Activated T-cell treated with anti-CD3 and anti-CD28 coated beads for 1 hour (primary cell): ENCODE results near the gene AS3MT.
"Not testable (repeated sequence)": the region's sequence is repeated elsewhere in the genome, so short reads cannot be mapped to it uniquely, and the experiment has no call there.

ENCODE experiments used
- DNase-seq: peaks from one replicate; pipeline ENCODE4 v3.0.0-alpha.2; 2020; ENCODE audit warnings: low read depth

Gene AS3MT

GRCh38 chr10:102919246-102919959 lies 50.1 kb downstream of the AS3MT start:
- no peak for DNase-seq

GRCh38 chr10:102919992-102920739 lies 50.9 kb downstream of the AS3MT start:
- no peak for DNase-seq

DNA sequence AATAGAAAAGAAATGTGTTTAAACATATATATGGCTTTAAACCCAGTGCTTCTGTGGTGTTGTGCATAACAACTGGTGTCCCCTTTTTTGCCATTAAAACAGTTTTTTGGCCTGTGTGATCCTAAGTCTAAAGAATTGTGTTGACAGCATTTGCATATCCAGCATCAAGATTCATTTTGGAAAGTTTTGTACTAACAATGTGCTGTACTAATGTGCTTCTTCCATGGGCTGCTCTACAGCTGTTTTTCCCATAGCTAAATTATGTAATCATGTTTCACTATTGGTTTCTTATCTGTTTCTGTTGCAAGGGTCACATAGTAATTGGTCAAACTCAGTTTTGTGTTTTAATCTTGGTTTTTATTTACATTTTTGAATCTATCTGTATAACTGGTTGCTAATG lies 54.3 kb downstream of the AS3MT start:
- DNase-seq, result no peak

GRCh38 chr10:102926842-102927241 lies 57.6 kb downstream of the AS3MT start:
- no peak for DNase-seq

- DNase-seq, result no peak
These were observed 58.2 kb downstream of the AS3MT start for GRCh38 chr10:102927311-102928010.

- DNase-seq, result not testable (repeated sequence)
These were observed 59.2 kb downstream of the AS3MT start for GRCh38 chr10:102928442-102928841.

- no peak for DNase-seq
These were observed 61.5 kb downstream of the AS3MT start for GRCh38 chr10:102930720-102931119.

DNA sequence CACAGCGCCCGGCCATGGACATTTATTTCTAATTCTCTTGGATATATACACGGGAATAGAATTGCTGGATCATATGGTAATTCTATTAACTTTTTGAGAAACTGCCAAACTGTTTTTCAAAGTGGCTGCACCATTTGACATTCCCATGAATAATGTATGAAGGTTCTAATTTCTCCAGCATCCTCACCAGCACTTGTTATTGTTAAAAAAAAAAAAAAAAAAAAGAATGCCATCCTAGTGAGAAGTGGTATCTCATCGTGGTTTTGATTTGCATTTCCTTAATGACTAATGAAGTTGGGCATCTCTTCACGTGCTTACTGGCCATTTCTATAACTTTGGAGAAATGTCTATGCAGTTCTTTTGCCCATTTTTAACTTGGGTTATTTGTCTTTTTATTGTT lies 62.4 kb downstream of the AS3MT start:
- no peak for DNase-seq

GRCh38 chr10:102935505-102935904 lies 66.2 kb downstream of the AS3MT start:
- no peak for DNase-seq

DNA sequence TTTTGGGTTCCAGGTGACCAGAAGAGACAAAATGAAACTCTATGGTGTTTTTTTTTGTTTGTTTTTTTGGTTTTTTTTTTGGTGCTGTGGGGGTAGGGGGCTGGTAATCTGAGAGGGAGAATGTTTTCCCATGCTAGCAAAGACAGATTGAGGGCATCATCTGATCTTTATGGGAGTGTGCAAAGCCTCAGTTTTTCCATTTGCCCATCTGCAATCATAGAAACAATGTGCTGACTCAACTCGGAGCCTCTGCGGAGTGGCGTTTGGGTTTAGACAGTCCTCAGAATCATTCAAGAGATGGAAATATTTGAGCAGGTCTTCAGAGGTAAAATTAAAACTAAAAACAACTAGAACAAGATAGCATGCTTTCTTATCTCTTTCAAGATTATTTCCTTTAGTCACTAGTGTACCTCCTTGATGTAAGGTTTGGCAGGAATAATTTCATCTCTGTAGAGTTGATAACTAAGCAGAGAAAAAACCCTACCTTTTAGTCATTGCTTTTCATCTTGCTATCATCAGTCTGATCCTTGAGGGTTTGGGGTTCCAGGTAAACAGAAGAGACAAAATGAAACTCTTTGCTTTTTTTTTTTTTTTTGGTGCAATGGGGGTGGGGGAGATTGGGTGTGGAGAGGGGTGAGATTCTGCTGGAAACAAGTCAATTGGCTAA lies 66.8 kb downstream of the AS3MT start:
- DNase-seq, result no peak

DNA sequence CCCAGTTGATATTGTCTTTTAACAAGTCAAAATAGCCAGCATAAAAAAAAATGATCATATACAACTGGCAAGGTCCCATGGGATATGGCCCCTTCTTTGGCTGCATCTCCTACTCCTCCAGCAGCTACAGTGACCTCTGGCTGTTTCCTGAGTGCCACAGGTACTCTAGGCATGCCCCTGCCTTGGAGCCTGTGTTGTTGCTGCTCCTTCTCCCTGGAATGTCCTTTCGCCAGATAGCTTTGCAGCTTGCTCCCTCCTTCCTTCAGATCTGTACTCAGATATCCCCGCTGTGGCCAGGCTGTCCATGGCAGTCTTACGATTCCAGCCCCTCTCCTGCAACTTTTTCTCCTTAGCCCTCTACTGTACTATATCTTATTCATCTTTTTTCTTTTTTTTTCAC lies 72.1 kb downstream of the AS3MT start:
- DNase-seq, result no peak

GRCh38 chr10:102945449-102945848 lies 76.2 kb downstream of the AS3MT start:
- DNase-seq, result no peak

GRCh38 chr10:102945962-102946361 lies 76.7 kb downstream of the AS3MT start:
- no peak for DNase-seq

- DNase-seq, result no peak
These were observed 77.7 kb downstream of the AS3MT start for GRCh38 chr10:102946992-102947391.

DNA sequence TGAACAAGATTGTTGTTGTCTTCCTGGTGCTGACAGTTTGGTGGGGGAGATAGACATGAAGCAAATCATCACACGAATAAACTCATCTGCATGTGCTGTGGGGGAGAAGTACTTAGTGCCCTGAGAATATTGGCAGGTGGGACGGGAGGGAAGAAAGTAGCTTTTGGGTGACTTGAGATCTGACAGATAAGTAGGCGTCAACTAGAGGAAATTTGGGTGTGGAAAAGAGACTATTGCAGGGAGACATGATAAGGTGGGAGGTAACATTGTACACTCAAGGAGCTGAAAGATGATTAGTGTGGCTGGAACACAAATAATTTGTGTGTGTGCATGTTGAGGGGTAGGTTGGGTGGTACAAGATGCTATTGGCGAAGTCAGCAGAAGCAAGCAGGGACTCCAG lies 78.9 kb downstream of the AS3MT start:
- DNase-seq, result no peak

- DNase-seq, result no peak
These were observed 79.5 kb downstream of the AS3MT start for GRCh38 chr10:102948786-102949185.

DNA sequence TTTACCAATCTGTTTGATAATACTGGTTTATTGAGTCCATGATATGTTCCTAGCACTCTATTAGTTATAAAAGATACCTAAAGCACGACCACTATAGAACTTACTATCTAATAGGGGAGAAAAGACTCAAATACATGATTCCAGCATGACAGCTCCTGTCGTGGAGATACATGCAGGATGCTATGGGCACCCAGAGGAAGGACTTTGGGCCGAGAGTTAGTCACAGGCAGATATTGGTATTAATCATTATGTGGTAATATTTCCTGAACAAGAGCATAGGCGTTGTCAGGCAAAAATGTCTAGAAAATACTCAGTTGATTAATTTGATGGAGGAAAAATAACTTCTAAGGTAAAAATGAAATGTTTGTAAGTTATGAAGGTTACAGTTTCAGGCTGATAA lies 80.6 kb downstream of the AS3MT start:
- DNase-seq, result no peak

DNA sequence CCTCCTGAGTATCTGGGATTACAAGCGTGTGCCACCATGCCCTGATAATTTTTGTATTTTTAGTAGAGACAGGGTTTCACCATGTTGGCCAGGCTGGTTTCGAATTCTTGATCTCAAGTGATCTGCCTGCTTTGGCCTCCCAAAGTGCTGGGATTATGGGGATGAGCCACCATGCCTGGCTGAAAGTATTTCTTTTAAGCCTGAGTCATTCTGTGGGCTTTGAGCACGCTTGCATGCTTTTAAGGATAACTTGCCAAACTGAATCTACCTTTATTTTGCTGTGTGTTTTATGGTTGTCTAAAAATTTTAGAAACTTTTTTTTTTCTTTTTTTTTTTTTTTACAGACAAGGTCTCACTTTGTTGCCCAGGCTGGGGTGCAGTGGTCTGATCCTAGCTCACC lies 82.0 kb downstream of the AS3MT start:
- DNase-seq, result no peak
